Endothelial cell (in vitro differentiated cells): ENCODE data around the gene RLN2. TPM values are rescaled to one million over a fixed set of nuclear protein-coding genes. Genes with fewer than 3 reads are reported as not detected.

Source experiments
- DNase-seq: peaks from one replicate; pipeline ENCODE4 v3.0.0; 2021; ENCODE audit warnings: low spot score
- H3K27ac Mint-ChIP-seq: one replicate; pipeline ENCODE4 v1.8.0; 2021; ENCODE audit warnings: mixed read lengths, inconsistent platforms; ENCODE audit not compliant: unreplicated experiment
- H3K27me3 Mint-ChIP-seq: one replicate; pipeline ENCODE4 v1.8.0; 2021; ENCODE audit warnings: mild to moderate bottlenecking, moderate library complexity, mixed read lengths, inconsistent platforms; ENCODE audit not compliant: unreplicated experiment
- H3K36me3 Mint-ChIP-seq: one replicate; pipeline ENCODE4 v1.8.0; 2021; ENCODE audit warnings: mild to moderate bottlenecking, low read depth, mixed read lengths, inconsistent platforms; ENCODE audit not compliant: unreplicated experiment
- H3K4me1 Mint-ChIP-seq: one replicate; pipeline ENCODE4 v1.8.0; 2021; ENCODE audit warnings: mild to moderate bottlenecking, mixed read lengths, inconsistent platforms; ENCODE audit not compliant: unreplicated experiment
- H3K4me3 Mint-ChIP-seq: one replicate; pipeline ENCODE4 v1.8.0; 2021; ENCODE audit warnings: mild to moderate bottlenecking, mixed read lengths, inconsistent platforms; ENCODE audit not compliant: unreplicated experiment
- H3K9me3 Mint-ChIP-seq: one replicate; pipeline ENCODE4 v1.8.0; 2021; ENCODE audit warnings: mixed read lengths, inconsistent platforms; ENCODE audit not compliant: unreplicated experiment
- total RNA-seq: library from RNA; stranded (reverse); fragmentation: NEBNext Ultra II Directional; extraction: Animal tissue kit (Norgen Biotek cat#: 25700); gene quantifications from one replicate; pipeline ENCODE4 v1.2.1, GENCODE V29; 2021; ENCODE audit not compliant: unreplicated experiment
- TF ChIP-seq, protein P1 (sequence below): fragments of 200-600 bp; sonication (generic); IDR thresholded peaks from one replicate; pipeline ENCODE4 v1.5.0; 2021; ENCODE audit warnings: antibody characterized with exemption; ENCODE audit not compliant: unreplicated experiment

Gene RLN2
- total RNA-seq, 1 donor from 2014 or later = 1.4 TPM

DNA sequence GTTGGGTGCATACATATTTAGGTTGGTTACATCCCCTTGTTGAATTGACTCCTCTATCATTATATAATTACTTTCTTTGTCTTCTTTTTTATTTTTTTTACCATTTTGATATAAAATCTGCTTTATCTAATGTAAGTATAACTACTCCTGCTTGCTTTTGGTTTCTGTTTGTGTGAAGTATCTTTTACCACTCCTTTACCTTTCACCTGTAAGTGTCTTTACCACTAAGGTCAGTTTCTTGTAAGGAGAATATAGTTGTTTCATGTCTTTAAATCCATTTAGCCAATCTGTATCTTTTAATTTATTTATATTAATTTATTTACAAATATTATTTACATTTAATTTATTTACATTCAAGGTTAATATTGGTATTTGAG lies 40.3 kb downstream of the RLN2 start:
- Mint-ChIP-seq H3K4me1 (peaks cover 4% of the 10 kb centered on the region), H3K36me3 (no peaks in the 10 kb centered on the region), H3K9me3 (no peaks in the 10 kb centered on the region), H3K27me3 (peaks cover 1% of the 10 kb centered on the region), H3K4me3 (no peak overlapping the region), H3K27ac (no peak overlapping the region)
- no peak for DNase-seq
- TF ChIP-seq, protein P1, sequence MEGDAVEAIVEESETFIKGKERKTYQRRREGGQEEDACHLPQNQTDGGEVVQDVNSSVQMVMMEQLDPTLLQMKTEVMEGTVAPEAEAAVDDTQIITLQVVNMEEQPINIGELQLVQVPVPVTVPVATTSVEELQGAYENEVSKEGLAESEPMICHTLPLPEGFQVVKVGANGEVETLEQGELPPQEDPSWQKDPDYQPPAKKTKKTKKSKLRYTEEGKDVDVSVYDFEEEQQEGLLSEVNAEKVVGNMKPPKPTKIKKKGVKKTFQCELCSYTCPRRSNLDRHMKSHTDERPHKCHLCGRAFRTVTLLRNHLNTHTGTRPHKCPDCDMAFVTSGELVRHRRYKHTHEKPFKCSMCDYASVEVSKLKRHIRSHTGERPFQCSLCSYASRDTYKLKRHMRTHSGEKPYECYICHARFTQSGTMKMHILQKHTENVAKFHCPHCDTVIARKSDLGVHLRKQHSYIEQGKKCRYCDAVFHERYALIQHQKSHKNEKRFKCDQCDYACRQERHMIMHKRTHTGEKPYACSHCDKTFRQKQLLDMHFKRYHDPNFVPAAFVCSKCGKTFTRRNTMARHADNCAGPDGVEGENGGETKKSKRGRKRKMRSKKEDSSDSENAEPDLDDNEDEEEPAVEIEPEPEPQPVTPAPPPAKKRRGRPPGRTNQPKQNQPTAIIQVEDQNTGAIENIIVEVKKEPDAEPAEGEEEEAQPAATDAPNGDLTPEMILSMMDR = no peak

DNA sequence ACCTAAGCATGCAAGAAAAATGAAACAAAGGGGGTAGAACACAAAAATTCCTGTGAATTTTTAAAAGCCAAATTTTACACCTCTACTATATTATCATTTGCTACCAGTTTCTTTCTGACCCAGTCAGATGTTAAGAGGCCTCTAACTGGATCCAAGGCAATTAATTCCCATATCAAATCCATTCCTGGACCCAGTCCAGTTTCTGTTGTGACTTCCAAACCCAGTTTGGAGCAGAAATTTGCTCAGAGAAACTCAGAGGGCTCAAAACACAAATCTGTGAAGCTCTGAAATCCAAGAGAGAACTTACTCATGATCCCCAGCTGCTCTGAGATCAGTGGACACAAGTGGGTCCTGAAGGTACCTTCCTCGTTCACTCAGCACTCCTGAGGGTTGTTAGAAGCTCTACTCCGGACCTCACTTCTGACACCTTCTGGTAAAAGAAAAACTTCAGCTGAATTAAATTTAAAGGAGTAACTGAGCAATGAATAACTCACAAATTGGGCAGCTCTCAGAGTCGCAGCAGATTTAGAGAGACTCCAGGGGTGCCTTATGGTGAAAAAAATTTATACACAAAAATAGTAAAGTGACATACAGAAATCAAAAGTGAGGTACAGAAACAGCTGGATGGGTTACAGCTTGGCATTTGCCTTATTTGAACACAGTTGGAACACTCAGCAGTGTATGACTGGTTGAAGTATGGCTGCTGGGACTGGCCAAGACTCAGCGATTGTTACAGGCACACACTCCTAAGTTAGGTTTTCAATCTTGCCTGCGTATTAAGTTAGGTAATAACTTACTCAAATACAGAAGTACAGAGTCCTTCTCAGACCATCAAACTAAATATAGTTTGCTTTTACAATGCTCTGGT lies 40.9 kb downstream of the RLN2 start:
- TF ChIP-seq, protein P1 = no peak
- Mint-ChIP-seq H3K27me3 (peaks cover 1% of the 10 kb centered on the region), H3K4me1 (no peaks in the 10 kb centered on the region), H3K4me3 (no peak overlapping the region), H3K27ac (no peak overlapping the region), H3K36me3 (no peaks in the 10 kb centered on the region), H3K9me3 (no peaks in the 10 kb centered on the region)
- DNase-seq = no peak

Other genes with a start within 250 kb of the RLN2 start
- not detected for gene INSL6, start 119.1 kb downstream of the RLN2 start, total RNA-seq
- not detected for gene INSL4, start 73.3 kb downstream of the RLN2 start, total RNA-seq
- not detected for gene RLN1, start 35.2 kb upstream of the RLN2 start, total RNA-seq
- gene PLGRKT, start 133.2 kb upstream of the RLN2 start, total RNA-seq = 4.8 TPM
- gene CD274, start 145.8 kb upstream of the RLN2 start, total RNA-seq = 0.56 TPM
- gene PDCD1LG2, start 205.8 kb upstream of the RLN2 start, total RNA-seq = not detected